IMR-90 (cell line): ENCODE measurements around the gene KLHL4. TPM values are rescaled to one million over a fixed set of nuclear protein-coding genes. Genes with fewer than 3 reads are reported as not detected.

Source experiments
- ATAC-seq: fragments of 200-7000 bp; cut with Tn5 transposase; 2 replicates; pipeline ENCODE4 v1.9.1; 2020; ENCODE audit warnings: low read depth, mild to moderate bottlenecking, moderate library complexity
- BruUV-seq: library from RNA; stranded (reverse); fragments of 400-500 nt; replicated peaks from 2 replicates; lab custom pipeline; 2021; lab: Mats Ljungman, UMichigan
- CTCF ChIA-PET: fragments of 300-600 bp; formaldehyde crosslinking; extraction: SDS; loops from one replicate; lab custom pipeline; 2021; ENCODE audit warnings: antibody characterized with exemption; lab: Yijun Ruan, JAX
- POLR2A ChIA-PET: fragments of 300-600 bp; sonication (Branson Sonifier 250); formaldehyde crosslinking; loops from one replicate; lab custom pipeline; 2022; ENCODE audit warnings: antibody characterized with exemption; ENCODE audit not compliant: unreplicated experiment; lab: Charles Lee
- DNase-seq: peaks from one replicate; pipeline ENCODE4 v3.0.0; 2013
- H2AFZ ChIP-seq: replicated peaks from 2 replicates; pipeline ENCODE3; 2013; ENCODE audit warnings: low read length, mild to moderate bottlenecking; ENCODE audit not compliant: poor library complexity
- H2AK5ac ChIP-seq: 2 replicates; pipeline ENCODE4 v1.6.1; 2013; ENCODE audit warnings: low read depth, low read length, inconsistent platforms
- H2AK9ac ChIP-seq: replicated peaks from 2 replicates; pipeline ENCODE3; 2013; ENCODE audit warnings: mild to moderate bottlenecking, low read depth, low read length, moderate library complexity; ENCODE audit not compliant: poor library complexity
- H2BK120ac ChIP-seq: 2 replicates; pipeline ENCODE4 v1.6.1; 2013; ENCODE audit warnings: low read depth, low read length, inconsistent platforms
- H2BK15ac ChIP-seq: 3 replicates; pipeline ENCODE4 v1.6.1; 2013; ENCODE audit warnings: low read depth, low read length, inconsistent platforms
- H2BK20ac ChIP-seq: 2 replicates; pipeline ENCODE4 v1.6.1; 2013; ENCODE audit warnings: low read depth, mild to moderate bottlenecking, inconsistent platforms, low read length, moderate library complexity
- H2BK5ac ChIP-seq: 2 replicates; pipeline ENCODE4 v1.6.1; 2013; ENCODE audit warnings: mild to moderate bottlenecking, low read depth, low read length, inconsistent platforms; ENCODE audit not compliant: poor library complexity, severe bottlenecking
- H3K14ac ChIP-seq: replicated peaks from 2 replicates; pipeline ENCODE4 v1.6.1; 2013; ENCODE audit warnings: low read depth, low read length, inconsistent platforms
- H3K18ac ChIP-seq: 2 replicates; pipeline ENCODE4 v1.6.1; 2013; ENCODE audit warnings: low read depth, low read length, control low read depth
- H3K23ac ChIP-seq: 2 replicates; pipeline ENCODE4 v1.6.1; 2013; ENCODE audit warnings: low read depth, low read length, inconsistent platforms
- H3K27ac ChIP-seq: 2 replicates; pipeline ENCODE4 v1.5.1; 2013; ENCODE audit warnings: mild to moderate bottlenecking, control low read depth, low read length; ENCODE audit not compliant: insufficient read depth
- H3K27me3 ChIP-seq: 2 replicates; pipeline ENCODE4 v1.6.1; 2013; ENCODE audit warnings: low read length; ENCODE audit not compliant: control insufficient read depth, insufficient read depth
- H3K36me3 ChIP-seq: 2 replicates; pipeline ENCODE4 v1.6.1; 2013; ENCODE audit warnings: low read length, mixed read lengths; ENCODE audit not compliant: control insufficient read depth, insufficient read depth
- H3K4ac ChIP-seq: 2 replicates; pipeline ENCODE4 v1.6.1; 2013; ENCODE audit warnings: low read depth, low read length, inconsistent platforms
- H3K4me1 ChIP-seq: 2 replicates; pipeline ENCODE4 v1.6.1; 2013; ENCODE audit warnings: low read length, mixed read lengths; ENCODE audit not compliant: control insufficient read depth, insufficient read depth
- H3K4me2 ChIP-seq: 2 replicates; pipeline ENCODE4 v1.6.1; 2013; ENCODE audit warnings: low read depth, mild to moderate bottlenecking, control low read depth, low read length, moderate library complexity
- H3K4me3 ChIP-seq: 2 replicates; pipeline ENCODE4 v1.5.1; 2013; ENCODE audit warnings: low read depth, mild to moderate bottlenecking, control low read depth, low read length, moderate library complexity; ENCODE audit not compliant: insufficient read depth
- H3K56ac ChIP-seq: 2 replicates; pipeline ENCODE4 v1.6.1; 2013; ENCODE audit warnings: low read length, inconsistent platforms; ENCODE audit not compliant: insufficient read depth; ENCODE audit errors: extremely low read depth
- H3K79me1 ChIP-seq, 2 experiments: 2 replicates each; pipeline ENCODE4 v1.6.1; 2013; ENCODE audit warnings: low read length in 2 of 2, inconsistent platforms in 1 of 2, low read depth in 1 of 2
- H3K9ac ChIP-seq: 2 replicates; pipeline ENCODE4 v1.6.1; 2013; ENCODE audit warnings: low read depth, low read length, control low read depth
- H3K9me1 ChIP-seq: 2 replicates; pipeline ENCODE4 v1.6.1; 2013; ENCODE audit warnings: low read length, inconsistent platforms; ENCODE audit not compliant: insufficient read depth
- H3K9me3 ChIP-seq: 2 replicates; pipeline ENCODE4 v1.6.1; 2013; ENCODE audit warnings: low read length; ENCODE audit not compliant: control insufficient read depth, insufficient read depth
- H4K20me1 ChIP-seq: 2 replicates; pipeline ENCODE4 v1.6.1; 2013; ENCODE audit warnings: low read length, inconsistent platforms; ENCODE audit not compliant: insufficient read depth
- H4K5ac ChIP-seq: 2 replicates; pipeline ENCODE4 v1.6.1; 2013; ENCODE audit warnings: mild to moderate bottlenecking, low read depth, low read length, control low read depth
- H4K8ac ChIP-seq, 2 experiments: 2 replicates each; pipeline ENCODE4 v1.6.1; 2013; ENCODE audit warnings: low read depth in 2 of 2, low read length in 2 of 2, control low read depth in 1 of 2, inconsistent platforms in 1 of 2
- H4K91ac ChIP-seq: 2 replicates; pipeline ENCODE4 v1.6.1; 2013; ENCODE audit warnings: low read depth, low read length, inconsistent platforms; ENCODE audit not compliant: insufficient read depth
- BHLHE40 ChIP-seq: fragments of 150-350 bp; IDR thresholded peaks from 2 replicates; pipeline ENCODE4 v1.6.1; 2016; ENCODE audit warnings: mild to moderate bottlenecking, low read depth, low read length
- CEBPB ChIP-seq: IDR thresholded peaks from 2 replicates; pipeline ENCODE4 v1.6.1; 2012; ENCODE audit warnings: low read depth, low read length, improper control_type of control experiment
- CHD1 ChIP-seq: IDR thresholded peaks from 2 replicates; pipeline ENCODE4 v1.6.1; 2012; ENCODE audit warnings: low read depth, low read length, improper control_type of control experiment
- ELK1 ChIP-seq: fragments of 150-350 bp; IDR thresholded peaks from 2 replicates; pipeline ENCODE4 v1.6.1; 2016; ENCODE audit warnings: low read depth, mild to moderate bottlenecking, low read length, moderate library complexity, borderline replicate concordance
- FOS ChIP-seq: fragments of 150-350 bp; IDR thresholded peaks from 2 replicates; pipeline ENCODE4 v1.6.1; 2016; ENCODE audit warnings: low read depth, low read length
- MAFK ChIP-seq: IDR thresholded peaks from 2 replicates; pipeline ENCODE4 v1.6.1; 2012; ENCODE audit warnings: low read depth, low read length, improper control_type of control experiment
- MAZ ChIP-seq: IDR thresholded peaks from 2 replicates; pipeline ENCODE4 v1.6.1; 2012; ENCODE audit warnings: low read depth, mild to moderate bottlenecking, low read length, improper control_type of control experiment, moderate library complexity, borderline replicate concordance
- MXI1 ChIP-seq: IDR thresholded peaks from 2 replicates; pipeline ENCODE4 v1.6.1; 2012; ENCODE audit warnings: low read depth, mild to moderate bottlenecking, low read length, moderate library complexity, borderline replicate concordance
- NFE2L2 ChIP-seq: fragments of 150-350 bp; IDR thresholded peaks from 2 replicates; pipeline ENCODE4 v1.6.1; 2016; ENCODE audit warnings: low read depth, mild to moderate bottlenecking, low read length
- POLR2A ChIP-seq: IDR thresholded peaks from 2 replicates; pipeline ENCODE4 v1.6.1; 2012; ENCODE audit warnings: mild to moderate bottlenecking, low read depth, low read length
- RAD21 ChIP-seq: IDR thresholded peaks from 2 replicates; pipeline ENCODE4 v1.6.1; 2012; ENCODE audit warnings: low read length, improper control_type of control experiment
- RCOR1 ChIP-seq: IDR thresholded peaks from 2 replicates; pipeline ENCODE4 v1.6.1; 2012; ENCODE audit warnings: mild to moderate bottlenecking, low read length, improper control_type of control experiment; ENCODE audit not compliant: insufficient replicate concordance
- RFX5 ChIP-seq: IDR thresholded peaks from 2 replicates; pipeline ENCODE4 v1.8.0; 2012; ENCODE audit warnings: low read depth, mild to moderate bottlenecking, low read length, moderate library complexity
- SMC3 ChIP-seq: fragments of 150-350 bp; IDR thresholded peaks from 2 replicates; pipeline ENCODE4 v1.6.1; 2016; ENCODE audit warnings: low read depth, mild to moderate bottlenecking, antibody characterized with exemption, low read length, moderate library complexity
- USF2 ChIP-seq: fragments of 150-350 bp; IDR thresholded peaks from 2 replicates; pipeline ENCODE4 v1.6.1; 2017; ENCODE audit warnings: mild to moderate bottlenecking, antibody characterized with exemption, low read length, low read depth
- WGBS, 2 experiments: methylation state at CpG; one replicate each; pipeline versions ENCODE4 v1.1.5 to v1.1.7; 2013; ENCODE audit warnings: missing lambda C conversion rate in 2 of 2; ENCODE audit not compliant: insufficient read length in 1 of 2; ENCODE audit errors: extremely low coverage in 2 of 2; 5-methylcytosine and 5-hydroxymethylcytosine counted together
- dilution Hi-C: fragments of 300-500 bp; cut with HindIII; formaldehyde crosslinking; loops from one replicate; pipeline ENCODE4 v1.14.3; 2018; ENCODE audit warnings: low sequenced_read_pairs; ENCODE audit not compliant: unreplicated experiment
- in situ Hi-C: fragments of 300-500 bp; cut with MboI; formaldehyde crosslinking; loops from 3 replicates; pipeline ENCODE4 v1.14.3; 2019; ENCODE audit warnings: low sequenced_read_pairs, inconsistent platforms, mixed read lengths
- intact Hi-C: fragments of 100-400 bp; cut with micrococcal nuclease; formaldehyde crosslinking; loops from 2 replicates; pipeline ENCODE4 v1.10.0; 2022
- polyA plus RNA-seq, 3 experiments: library from polyadenylated mRNA; depleted of rRNA; stranded (reverse); fragments of >200 nt; gene quantifications; 2 replicates each; pipeline ENCODE4 v1.2.3, GENCODE V29; 2012; ENCODE audit warnings: low replicate concordance in 1 of 3
- total RNA-seq: library from RNA; depleted of rRNA; stranded (reverse); fragments of >200 nt; gene quantifications from 2 replicates; pipeline ENCODE4 v1.2.3, GENCODE V29; 2012
- TF ChIP-seq, protein P1 (sequence below): conservative IDR thresholded peaks from 2 replicates; pipeline ENCODE4 v1.5.1; 2012; ENCODE audit warnings: mild to moderate bottlenecking, low read depth, low read length, improper control_type of control experiment

The KLHL4 gene
- total and polyA plus RNA-seq, 2 of the 4 experiments (the other 2 are of a cell fraction), result 0.50 to 1.4 TPM

DNA sequence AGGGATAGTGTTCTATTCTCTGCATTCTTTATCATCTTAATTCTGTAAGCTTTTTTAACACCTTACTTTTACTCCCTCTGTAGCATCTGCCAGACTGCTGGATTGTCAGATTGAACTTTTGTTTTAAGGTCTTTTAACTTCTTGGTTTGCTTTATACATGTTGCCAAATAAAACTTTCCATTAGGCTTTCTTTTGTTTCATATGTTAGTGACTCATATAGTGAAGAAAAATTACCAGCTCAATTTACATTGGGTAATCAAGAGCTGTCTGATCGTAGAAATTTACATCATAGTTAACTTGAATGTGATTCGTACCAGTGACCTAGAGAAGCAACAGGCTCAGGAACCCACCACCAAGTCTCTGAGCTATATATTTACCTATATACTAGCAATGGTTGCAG is 28.5 kb upstream of the KLHL4 start:
- Histone ChIP-seq H3K27me3 (no peaks in the 10 kb centered on the region), H2BK120ac (no peak overlapping the region), H3K9ac (no peak overlapping the region), H3K27ac (no peak overlapping the region), H2BK5ac (no peak overlapping the region), H3K23ac (no peak overlapping the region), H2AFZ (no peak overlapping the region), H4K8ac (no peak overlapping the region), H4K91ac (no peak overlapping the region), H3K18ac (no peak overlapping the region), H4K20me1 (no peaks in the 10 kb centered on the region), H4K5ac (no peak overlapping the region), H3K9me3 (no peaks in the 10 kb centered on the region), H2BK15ac (no peak overlapping the region), H2BK20ac (no peak overlapping the region), H3K9me1 (no peaks in the 10 kb centered on the region), H2AK5ac (no peak overlapping the region), H3K79me1 (no peaks in the 10 kb centered on the region), H3K36me3 (no peaks in the 10 kb centered on the region), H3K56ac (no peak overlapping the region), H3K14ac (no peak overlapping the region), H2AK9ac (no peak overlapping the region), H3K4ac (no peak overlapping the region), H3K4me3 (no peak overlapping the region), H3K4me2 (no peak overlapping the region), H3K4me1 (no peaks in the 10 kb centered on the region)
- WGBS, 2 experiments, result no CpG with 5 or more reads among the region's 2 CpGs
- no TSS peak for BruUV-seq
- no peak for DNase-seq
- POLR2A ChIA-PET, result no interaction called here
- dilution Hi-C loops, result no loop called here
- no peak for ATAC-seq
- in situ Hi-C loops, result no loop called here
- intact Hi-C loops, result no loop called here
- CTCF ChIA-PET, result interaction anchor here (0.6 kb wide), 1 partner anchor 963 kb away, joined by 4 read pairs; no protein-coding TSS in a partner anchor
- TF ChIP-seq RAD21, result no peak
- TF ChIP-seq FOS, result no peak
- TF ChIP-seq MXI1, result no peak
- no peak for TF ChIP-seq ELK1
- TF ChIP-seq, protein P1, sequence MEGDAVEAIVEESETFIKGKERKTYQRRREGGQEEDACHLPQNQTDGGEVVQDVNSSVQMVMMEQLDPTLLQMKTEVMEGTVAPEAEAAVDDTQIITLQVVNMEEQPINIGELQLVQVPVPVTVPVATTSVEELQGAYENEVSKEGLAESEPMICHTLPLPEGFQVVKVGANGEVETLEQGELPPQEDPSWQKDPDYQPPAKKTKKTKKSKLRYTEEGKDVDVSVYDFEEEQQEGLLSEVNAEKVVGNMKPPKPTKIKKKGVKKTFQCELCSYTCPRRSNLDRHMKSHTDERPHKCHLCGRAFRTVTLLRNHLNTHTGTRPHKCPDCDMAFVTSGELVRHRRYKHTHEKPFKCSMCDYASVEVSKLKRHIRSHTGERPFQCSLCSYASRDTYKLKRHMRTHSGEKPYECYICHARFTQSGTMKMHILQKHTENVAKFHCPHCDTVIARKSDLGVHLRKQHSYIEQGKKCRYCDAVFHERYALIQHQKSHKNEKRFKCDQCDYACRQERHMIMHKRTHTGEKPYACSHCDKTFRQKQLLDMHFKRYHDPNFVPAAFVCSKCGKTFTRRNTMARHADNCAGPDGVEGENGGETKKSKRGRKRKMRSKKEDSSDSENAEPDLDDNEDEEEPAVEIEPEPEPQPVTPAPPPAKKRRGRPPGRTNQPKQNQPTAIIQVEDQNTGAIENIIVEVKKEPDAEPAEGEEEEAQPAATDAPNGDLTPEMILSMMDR, result no peak
- TF ChIP-seq MAFK, result no peak
- TF ChIP-seq RCOR1, result no peak
- TF ChIP-seq BHLHE40, result no peak
- no peak for TF ChIP-seq RFX5
- TF ChIP-seq CHD1, result no peak
- TF ChIP-seq SMC3, result no peak
- TF ChIP-seq CEBPB, result no peak
- no peak for TF ChIP-seq POLR2A
- no peak for TF ChIP-seq USF2
- no peak for TF ChIP-seq NFE2L2
- TF ChIP-seq MAZ, result no peak
